C4-2B (cell line): ENCODE data around the gene ZNF674.
"Not testable (repeated sequence)": the region's sequence is repeated elsewhere in the genome, so short reads cannot be mapped to it uniquely, and the experiment has no call there.

Experiments used
- H3K27ac ChIP-seq: fragments of 450-650 bp; 2 replicates; pipeline ENCODE4 v1.5.1; 2017
- ZFX ChIP-seq: fragments of 450-650 bp; IDR thresholded peaks from 2 replicates; pipeline ENCODE4 v1.6.1; 2017
- TF ChIP-seq, protein P1 (sequence below): fragments of 450-650 bp; conservative IDR thresholded peaks from 2 replicates; pipeline ENCODE4 v1.5.1; 2017; ENCODE audit warnings: mild to moderate bottlenecking

ZNF674 gene

DNA sequence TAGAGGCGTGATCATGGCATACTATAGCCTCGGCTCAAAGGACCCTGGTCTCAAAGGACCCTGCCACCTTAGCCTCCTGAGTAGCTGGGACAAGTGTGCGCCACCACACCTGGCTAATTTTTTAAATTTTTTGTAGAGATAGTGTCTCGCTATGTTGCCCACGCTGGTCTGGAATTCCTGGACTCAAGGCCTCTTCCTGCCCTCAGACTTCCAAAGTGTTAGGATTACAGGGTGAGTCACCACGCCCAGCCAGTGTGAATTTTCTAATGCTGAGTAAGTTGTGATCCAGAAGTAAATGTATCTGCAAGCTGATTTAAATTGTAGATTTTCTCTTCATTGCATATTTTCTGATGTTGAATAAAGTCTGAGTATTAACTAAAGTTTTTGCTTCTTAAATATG is 2.6 kb upstream of the ZNF674 start:
- no peak overlapping the region for H3K27ac ChIP-seq
- TF ChIP-seq, protein P1, sequence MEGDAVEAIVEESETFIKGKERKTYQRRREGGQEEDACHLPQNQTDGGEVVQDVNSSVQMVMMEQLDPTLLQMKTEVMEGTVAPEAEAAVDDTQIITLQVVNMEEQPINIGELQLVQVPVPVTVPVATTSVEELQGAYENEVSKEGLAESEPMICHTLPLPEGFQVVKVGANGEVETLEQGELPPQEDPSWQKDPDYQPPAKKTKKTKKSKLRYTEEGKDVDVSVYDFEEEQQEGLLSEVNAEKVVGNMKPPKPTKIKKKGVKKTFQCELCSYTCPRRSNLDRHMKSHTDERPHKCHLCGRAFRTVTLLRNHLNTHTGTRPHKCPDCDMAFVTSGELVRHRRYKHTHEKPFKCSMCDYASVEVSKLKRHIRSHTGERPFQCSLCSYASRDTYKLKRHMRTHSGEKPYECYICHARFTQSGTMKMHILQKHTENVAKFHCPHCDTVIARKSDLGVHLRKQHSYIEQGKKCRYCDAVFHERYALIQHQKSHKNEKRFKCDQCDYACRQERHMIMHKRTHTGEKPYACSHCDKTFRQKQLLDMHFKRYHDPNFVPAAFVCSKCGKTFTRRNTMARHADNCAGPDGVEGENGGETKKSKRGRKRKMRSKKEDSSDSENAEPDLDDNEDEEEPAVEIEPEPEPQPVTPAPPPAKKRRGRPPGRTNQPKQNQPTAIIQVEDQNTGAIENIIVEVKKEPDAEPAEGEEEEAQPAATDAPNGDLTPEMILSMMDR, result no peak
- no peak for TF ChIP-seq ZFX

DNA sequence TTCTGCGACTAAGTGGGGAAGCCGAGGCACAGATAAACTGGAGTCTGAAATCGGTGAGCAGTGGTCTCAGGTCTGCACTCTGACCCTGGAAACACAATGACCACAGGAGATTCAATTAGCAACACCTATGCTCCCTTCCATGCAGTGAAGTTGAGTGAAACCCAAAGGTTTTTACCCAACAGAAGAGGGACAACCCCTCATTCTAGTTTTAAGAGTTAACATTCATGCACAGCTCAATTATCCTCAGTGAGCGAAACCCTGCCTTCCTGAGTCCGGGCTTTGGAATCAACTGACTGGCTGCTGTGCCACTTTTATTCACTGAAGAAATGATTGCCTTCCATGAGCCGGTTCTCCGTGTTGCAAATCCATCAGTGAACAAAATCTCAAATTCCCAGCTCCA is 694 bp downstream of the ZNF674 start:
- peak overlapping the region; percentile 88 for H3K27ac ChIP-seq

DNA sequence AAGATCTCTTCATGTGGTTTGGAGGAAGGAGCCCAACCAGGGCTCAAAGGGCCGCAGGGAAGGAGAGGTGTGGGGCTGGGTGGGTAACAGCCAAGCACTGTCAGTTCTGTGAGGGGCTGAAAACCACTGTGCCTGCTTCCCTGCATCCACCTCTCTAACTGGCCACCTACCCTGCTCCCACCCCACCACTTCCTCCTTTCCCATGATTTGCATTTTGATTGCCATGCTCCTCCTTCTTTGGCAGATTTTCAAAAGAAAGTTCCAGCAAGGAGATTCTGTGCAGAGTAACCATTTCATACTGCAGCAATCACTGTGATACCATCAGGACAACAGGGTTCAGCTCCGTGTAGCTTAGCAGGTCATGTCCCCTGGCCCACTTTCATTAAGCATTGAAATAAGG is 1.8 kb downstream of the ZNF674 start:
- H3K27ac ChIP-seq, result no peak overlapping the region
- TF ChIP-seq ZFX, result no peak
- TF ChIP-seq, protein P1, result no peak

DNA sequence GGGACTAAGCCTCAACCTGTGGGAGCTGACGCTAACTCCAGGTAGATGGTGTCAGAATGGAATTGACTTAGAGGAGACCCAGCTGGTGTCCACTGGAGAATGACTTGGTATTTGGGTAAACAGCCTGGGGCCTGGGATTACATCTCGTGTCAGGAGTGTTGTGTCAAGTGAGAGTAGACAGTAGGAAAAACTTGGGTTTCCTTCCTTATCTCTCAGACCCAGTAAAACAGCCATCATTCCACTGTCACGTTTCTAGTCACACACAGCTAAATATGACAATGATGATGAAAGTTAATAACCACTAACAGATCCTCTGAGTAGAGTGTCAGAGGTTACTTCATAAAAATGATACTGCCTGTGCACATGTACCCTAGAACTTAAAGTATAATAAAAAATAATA is 13.8 kb downstream of the ZNF674 start:
- no peak overlapping the region for H3K27ac ChIP-seq
- TF ChIP-seq ZFX, result no peak
- TF ChIP-seq, protein P1, result no peak

DNA sequence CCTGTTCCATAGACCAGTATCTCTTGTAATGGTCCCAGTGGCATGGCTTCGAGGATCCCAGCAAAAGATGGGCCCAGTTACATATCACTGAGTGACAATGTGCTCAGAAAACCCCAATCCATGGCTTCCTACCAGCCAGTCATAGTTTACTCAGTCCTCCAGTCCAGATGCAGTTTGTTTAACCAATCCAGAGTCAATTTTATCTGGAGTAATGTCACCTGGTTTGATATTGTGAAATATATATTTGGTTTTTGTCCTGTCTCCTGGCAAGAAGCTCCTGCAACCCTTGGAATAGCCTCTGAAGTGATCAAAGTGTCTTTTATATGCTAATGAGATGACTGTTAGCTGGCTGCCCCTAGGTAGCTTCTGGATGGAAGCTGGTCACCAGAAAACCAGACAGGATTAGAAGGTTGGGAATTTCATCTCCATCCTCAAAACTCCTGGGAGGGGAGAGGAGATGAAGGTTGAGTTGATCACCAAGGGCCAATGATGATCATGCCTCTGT is 14.8 kb downstream of the ZNF674 start:
- not testable (repeated sequence) for H3K27ac ChIP-seq

DNA sequence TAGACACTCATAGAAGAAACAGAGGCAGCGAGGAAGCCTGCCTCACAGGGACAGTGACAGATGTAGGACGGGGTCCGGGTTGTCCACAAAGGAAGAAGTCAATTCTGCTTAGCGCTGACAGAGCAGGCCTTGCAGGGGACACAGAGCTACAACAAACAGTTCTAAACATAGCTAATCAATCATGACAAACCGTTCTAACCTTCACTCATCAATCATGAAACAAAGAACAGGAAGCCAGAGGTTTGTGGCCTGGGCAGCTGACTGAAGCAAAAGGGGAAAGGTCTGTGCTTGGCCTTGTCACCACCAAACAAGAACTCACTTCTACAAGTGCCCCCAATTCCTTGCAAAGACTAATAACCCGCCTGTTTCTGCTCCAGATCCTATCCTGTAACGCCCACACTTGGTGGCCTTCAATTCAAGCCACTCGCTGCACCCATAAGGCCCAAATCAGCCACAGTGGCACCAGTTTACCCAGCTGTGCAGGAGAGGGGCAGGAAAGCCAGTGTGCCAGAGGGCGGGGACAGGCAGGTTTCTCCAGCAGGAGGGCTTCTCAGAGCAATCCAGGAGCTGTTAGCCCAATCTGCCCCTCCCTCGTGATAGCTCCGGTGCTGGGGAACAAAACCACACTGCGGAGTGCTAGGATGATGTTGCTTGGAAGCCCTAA is 15.3 kb downstream of the ZNF674 start:
- not testable (repeated sequence) for H3K27ac ChIP-seq

DNA sequence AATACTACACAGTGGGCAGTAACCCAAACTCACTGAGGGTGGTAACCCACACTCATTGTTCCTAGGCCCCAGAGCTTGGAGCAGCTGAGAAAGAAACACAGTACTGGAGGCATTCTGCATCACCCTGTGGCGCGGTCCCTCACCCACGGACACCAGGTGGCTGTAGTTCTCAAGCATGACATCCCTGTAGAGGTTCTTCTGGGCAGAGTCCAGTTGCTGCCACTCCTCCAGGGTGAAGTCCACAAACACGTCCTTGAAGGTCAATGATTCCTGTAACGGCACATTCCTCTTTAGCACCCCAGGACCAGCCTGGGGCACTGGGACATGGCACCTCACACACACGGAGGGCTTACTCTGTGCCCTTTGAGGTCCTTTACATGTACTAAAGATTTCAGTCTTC is 16.6 kb downstream of the ZNF674 start:
- H3K27ac ChIP-seq, result not testable (repeated sequence)

DNA sequence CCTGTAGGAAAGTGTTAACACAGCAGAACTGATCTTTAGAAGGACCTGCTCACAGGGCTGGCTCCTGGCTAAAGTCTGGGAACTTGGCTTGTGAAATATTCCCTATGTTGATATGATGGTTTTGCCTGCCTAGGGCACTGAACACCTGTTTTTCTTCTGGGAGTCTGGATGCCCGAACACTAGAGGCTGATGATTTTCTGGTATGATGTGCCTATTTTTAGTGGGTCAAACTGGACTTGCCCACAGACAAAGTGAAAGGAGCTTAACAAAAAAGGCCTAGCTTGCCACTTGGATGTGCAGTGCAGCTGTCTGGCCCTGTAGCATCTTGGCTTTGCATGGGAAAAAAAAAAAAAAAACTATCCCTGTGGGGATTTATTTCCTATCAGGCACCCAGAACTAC is 39.1 kb downstream of the ZNF674 start:
- H3K27ac ChIP-seq, result no peak overlapping the region
- TF ChIP-seq, protein P1, result no peak
- TF ChIP-seq ZFX, result no peak

DNA sequence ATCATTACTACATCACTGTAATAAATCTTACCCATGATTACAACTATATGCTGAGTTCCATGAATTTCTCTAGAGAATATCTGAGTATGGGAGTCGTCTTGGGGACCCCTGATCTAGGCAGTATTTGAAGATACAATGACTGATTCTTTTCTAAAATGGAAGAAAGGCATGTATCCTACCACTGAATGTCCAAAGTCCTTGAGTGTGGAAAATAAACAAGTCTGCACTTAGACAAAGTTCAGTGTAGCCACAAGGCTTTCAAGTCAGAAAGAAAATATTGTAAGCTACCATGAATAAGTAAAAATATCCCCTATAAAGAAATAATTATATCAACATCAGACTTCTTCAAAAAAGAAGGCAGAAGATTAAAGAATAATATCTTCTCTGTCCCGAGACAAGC is 42.4 kb downstream of the ZNF674 start:
- H3K27ac ChIP-seq, result no peak overlapping the region
- TF ChIP-seq, protein P1, result no peak
- no peak for TF ChIP-seq ZFX

DNA sequence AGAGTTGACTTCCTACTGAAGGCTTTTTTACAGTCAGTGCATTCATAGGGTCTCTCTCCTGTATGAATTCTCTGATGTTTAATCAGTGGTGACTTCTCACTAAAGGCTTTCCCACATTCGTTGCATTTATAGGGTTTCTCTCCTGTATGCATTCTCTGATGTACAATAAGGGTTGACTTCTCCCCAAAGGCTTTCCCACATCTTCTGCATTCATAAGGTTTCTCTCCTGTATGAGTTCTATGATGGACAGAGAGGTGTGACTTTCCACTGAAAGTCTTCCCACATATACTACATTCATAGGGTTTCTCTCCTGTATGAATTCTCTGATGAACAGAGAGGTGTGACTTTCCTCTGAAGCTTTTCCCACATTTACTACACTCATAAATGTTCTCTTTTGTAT is 45.2 kb downstream of the ZNF674 start:
- TF ChIP-seq ZFX, result no peak
- TF ChIP-seq, protein P1, result no peak

More for the DNA sequence above, 45.2 kb downstream of the ZNF674 start:
- no peak overlapping the region for H3K27ac ChIP-seq
